K562 (cell line): ENCODE measurements around the gene TNFRSF6B. TPM values are rescaled to one million over a fixed set of nuclear protein-coding genes. Genes with fewer than 3 reads are reported as not detected.

Source experiments
- ATAC-seq: fragments of 200-7000 bp; cut with Tn5 transposase; 3 replicates; pipeline ENCODE4 v1.9.1; 2020; ENCODE audit warnings: moderate library complexity
- BruUV-seq: library from RNA; stranded (reverse); fragments of 400-500 nt; replicated peaks from 2 replicates; lab custom pipeline; 2021; lab: Mats Ljungman, UMichigan
- CTCF ChIA-PET: fragments of 300-600 bp; formaldehyde crosslinking; extraction: SDS; loops from one replicate; lab custom pipeline; 2021; ENCODE audit warnings: low intra/inter-chr PET ratio; lab: Yijun Ruan, JAX
- POLR2A ChIA-PET: fragments of 300-600, 350-650 bp; sonication (Branson Sonifier 250); formaldehyde crosslinking; extraction: SDS; loops from one replicate; lab custom pipeline; 2021; ENCODE audit warnings: antibody characterized with exemption, inconsistent platforms; lab: Yijun Ruan, JAX
- DNase-seq, 4 experiments: peaks; one replicate each; pipeline versions ENCODE4 v3.0.0 to v3.0.0-alpha.2; 2011 to 2018; ENCODE audit warnings: low spot score in 3 of 4, mixed read lengths in 3 of 4; ENCODE audit errors: extremely low read depth in 1 of 4
- FAIRE-seq: peaks from 2 replicates; lab custom pipeline; 2011; peaks lifted over from hg19 to GRCh38; lab: Jason Lieb, UNC
- H2AFZ ChIP-seq: 2 replicates; pipeline ENCODE4 v1.6.0; 2011; ENCODE audit warnings: low read depth, low read length, control low read depth, inconsistent platforms
- H3K27ac ChIP-seq: fragments of 200-600 bp; 3 replicates; pipeline ENCODE4 v1.8.0; 2011; ENCODE audit warnings: low read depth, mild to moderate bottlenecking, control low read depth, inconsistent platforms, low read length, moderate library complexity, mixed read lengths; ENCODE audit errors: extremely low read depth
- H3K27me3 ChIP-seq, 2 experiments: fragments of 300-600 bp in 1 of 2; 2 replicates in 1 of 2; 3 replicates in 1 of 2; pipeline versions ENCODE4 v1.6.0 to v1.8.0; 2011; ENCODE audit warnings: inconsistent platforms in 2 of 2, low read length in 2 of 2, mild to moderate bottlenecking in 1 of 2, mixed read lengths in 1 of 2, moderate library complexity in 1 of 2; ENCODE audit not compliant: control insufficient read depth in 2 of 2, insufficient read depth in 2 of 2
- H3K36me3 ChIP-seq: fragments of 300-600 bp; 3 replicates; pipeline ENCODE4 v1.8.0; 2011; ENCODE audit warnings: mild to moderate bottlenecking, low read length, inconsistent platforms; ENCODE audit not compliant: control insufficient read depth, insufficient read depth
- H3K4me1 ChIP-seq, 2 experiments: fragments of 200-600 bp in 1 of 2; replicated peaks in 1 of 2; 2 replicates in 1 of 2; 3 replicates in 1 of 2; pipeline versions ENCODE4 v1.5.1 to v1.8.0; 2011; ENCODE audit warnings: inconsistent platforms in 2 of 2, low read length in 2 of 2, mild to moderate bottlenecking in 1 of 2, mixed read lengths in 1 of 2, moderate library complexity in 1 of 2; ENCODE audit not compliant: control insufficient read depth in 2 of 2, insufficient read depth in 2 of 2
- H3K4me2 ChIP-seq: 2 replicates; pipeline ENCODE4 v1.6.1; 2011; ENCODE audit warnings: low read length, control low read depth, inconsistent platforms, mixed read lengths; ENCODE audit not compliant: insufficient read depth
- H3K4me3 ChIP-seq: fragments of 200-600 bp; sonication (generic), shearing (Covaris generic); 2 replicates; pipeline ENCODE4 v1.5.1; 2016; ENCODE audit warnings: control low read depth, inconsistent platforms
- H3K79me2 ChIP-seq: fragments of 200-600 bp; 3 replicates; pipeline ENCODE4 v1.8.0; 2011; ENCODE audit warnings: low read length, inconsistent platforms; ENCODE audit not compliant: control insufficient read depth, insufficient read depth
- H3K9ac ChIP-seq, 2 experiments: 2 replicates each; pipeline versions ENCODE4 v1.6.0 to v1.6.1; 2011; ENCODE audit warnings: low read depth in 2 of 2, low read length in 2 of 2, control low read depth in 1 of 2, inconsistent platforms in 1 of 2, mild to moderate bottlenecking in 1 of 2, mixed read lengths in 1 of 2; ENCODE audit not compliant: insufficient read depth in 1 of 2
- H3K9me1 ChIP-seq: one replicate; pipeline ENCODE4 v1.6.0; 2011; ENCODE audit warnings: inconsistent platforms, mild to moderate bottlenecking, low read length, moderate library complexity; ENCODE audit not compliant: control insufficient read depth, insufficient read depth
- H3K9me3 ChIP-seq: replicated peaks from 2 replicates; pipeline ENCODE4 v1.5.1; 2011; ENCODE audit warnings: low read depth, low read length, inconsistent platforms; ENCODE audit not compliant: control insufficient read depth, insufficient read depth
- H4K20me1 ChIP-seq: replicated peaks from 2 replicates; pipeline ENCODE4 v1.6.1; 2011; ENCODE audit warnings: low read length, inconsistent platforms, mixed read lengths; ENCODE audit not compliant: control insufficient read depth, insufficient read depth
- EP400 ChIP-seq: fragments of 450-650 bp; IDR thresholded peaks from 2 replicates; pipeline ENCODE4 v1.6.1; 2017; ENCODE audit warnings: antibody characterized with exemption, mild to moderate bottlenecking, moderate library complexity
- FOXA3 ChIP-seq, 2 experiments: fragments of 450-650 bp in 1 of 2; sonication (generic) in 1 of 2; formaldehyde crosslinking; IDR thresholded peaks in 1 of 2; conservative IDR thresholded peaks in 1 of 2; 2 replicates each; pipeline versions ENCODE4 v1.4.0 to v1.8.0; 2020 to 2022; ENCODE audit warnings: mild to moderate bottlenecking in 2 of 2, missing genetic modification reagents in 1 of 2
- KLF10 ChIP-seq: fragments of 250-450 bp; sonication (Bioruptor Pico); IDR thresholded peaks from 2 replicates; pipeline ENCODE4 v1.6.1; 2021; ENCODE audit warnings: matching md5 sums
- NCOR1 ChIP-seq: fragments of 450-650 bp; IDR thresholded peaks from 2 replicates; pipeline ENCODE4 v1.6.1; 2016; ENCODE audit warnings: mild to moderate bottlenecking, moderate library complexity
- PML ChIP-seq: IDR thresholded peaks from 2 replicates; pipeline ENCODE4 v1.6.1; 2012; ENCODE audit warnings: low read length, inconsistent platforms
- POLR2AphosphoS2 ChIP-seq: IDR thresholded peaks from 2 replicates; pipeline ENCODE4 v1.6.1; 2012; ENCODE audit warnings: low read length, improper control_type of control experiment
- POLR2G ChIP-seq: fragments of 200-400 bp; formaldehyde crosslinking; IDR thresholded peaks from 2 replicates; pipeline ENCODE4 v1.6.1; 2017; ENCODE audit warnings: low read depth, mild to moderate bottlenecking, antibody characterized with exemption, low read length, moderate library complexity
- SMARCB1 ChIP-seq: IDR thresholded peaks from 2 replicates; pipeline ENCODE4 v1.6.1; 2011; ENCODE audit warnings: improper control_type of control experiment, low read depth; ENCODE audit not compliant: insufficient read length
- WGBS: fragments of 100-300 bp; shearing (Covaris generic); methylation state at CpG from one replicate; pipeline ENCODE4 v1.1.6; 2016; ENCODE audit warnings: low coverage, mixed read lengths; ENCODE audit not compliant: insufficient coverage; ENCODE audit errors: missing lambda C conversion rate; 5-methylcytosine and 5-hydroxymethylcytosine counted together
- in situ Hi-C: fragments of 300-500 bp; cut with MboI; formaldehyde crosslinking; loops from 4 replicates; pipeline ENCODE4 v1.15.0; 2018; ENCODE audit warnings: inconsistent platforms, mixed read lengths
- intact Hi-C: fragments of 100-400 bp; cut with micrococcal nuclease; formaldehyde crosslinking; loops from 2 replicates; pipeline ENCODE4 v1.14.2; 2022
- polyA plus RNA-seq, 8 experiments: library from polyadenylated mRNA; depleted of rRNA in 4 of 8; stranded (reverse) in 5 of 8; unstranded in 3 of 8; fragments of >200 nt; fragmentation: Nextera tagmentation in 2 of 8; fragmentation: Illumina TruSeq in 1 of 8; extraction: Ambion mirVana in 2 of 8; extraction: Trizol in 1 of 8; gene quantifications; 2 replicates each; pipeline versions ENCODE4 v1.2.1 to v1.2.3, GENCODE V29; 2011 to 2014; ENCODE audit warnings: inconsistent platforms in 1 of 8, missing spikeins in 1 of 8
- total RNA-seq, 7 experiments: library from RNA; depleted of rRNA in 6 of 7; stranded (reverse); fragments of >200 nt in 6 of 7; fragmentation: Illumina TruSeq in 2 of 7; extraction: Trizol in 2 of 7; gene quantifications; 2 replicates each; pipeline versions ENCODE4 v1.2.1 to v1.2.3, GENCODE V29; 2011 to 2021; ENCODE audit warnings: low replicate concordance in 1 of 7
- TF ChIP-seq, protein P1 (sequence below): sonication (generic); formaldehyde crosslinking; IDR thresholded peaks from 2 replicates; pipeline ENCODE4 v1.8.1; 2022; ENCODE audit warnings: missing genetic modification reagents
- TF ChIP-seq, protein P2 (sequence below): fragments of 450-650 bp; formaldehyde crosslinking; conservative IDR thresholded peaks from 2 replicates; pipeline ENCODE4 v1.4.0; 2022; ENCODE audit warnings: mild to moderate bottlenecking, missing genetic modification characterization
- TF ChIP-seq, protein P3 (sequence below): fragments of 250-450 bp; sonication (Bioruptor Pico); IDR thresholded peaks from 2 replicates; pipeline ENCODE4 v1.8.0; 2022; ENCODE audit warnings: moderate library complexity, mild to moderate bottlenecking, inconsistent platforms
- TF ChIP-seq, protein P4 (sequence below): fragments of 450-650 bp; IDR thresholded peaks from one replicate; pipeline ENCODE4 v1.6.1; 2018; ENCODE audit warnings: mild to moderate bottlenecking, moderate library complexity; ENCODE audit not compliant: partially characterized antibody
- TF ChIP-seq, protein P5 (sequence below), 3 experiments: fragments of 200-800 bp in 1 of 3; sonication (Bioruptor generic) in 1 of 3; sonication (generic) in 1 of 3; formaldehyde crosslinking in 1 of 3; IDR thresholded peaks; 2 replicates each; pipeline versions ENCODE4 v1.6.1 to v1.8.0; 2016 to 2022; ENCODE audit warnings: mild to moderate bottlenecking in 2 of 3, missing compliant biosample characterization in 2 of 3, missing genetic modification characterization in 2 of 3, missing genetic modification reagents in 1 of 3

Gene TNFRSF6B
- total and polyA plus RNA-seq, 9 of the 15 experiments (the other 6 are each of a cell fraction or from before 2014, with no cell fraction given), result 0.10 to 3.5 (median 0.32) TPM; not detected in 6

DNA sequence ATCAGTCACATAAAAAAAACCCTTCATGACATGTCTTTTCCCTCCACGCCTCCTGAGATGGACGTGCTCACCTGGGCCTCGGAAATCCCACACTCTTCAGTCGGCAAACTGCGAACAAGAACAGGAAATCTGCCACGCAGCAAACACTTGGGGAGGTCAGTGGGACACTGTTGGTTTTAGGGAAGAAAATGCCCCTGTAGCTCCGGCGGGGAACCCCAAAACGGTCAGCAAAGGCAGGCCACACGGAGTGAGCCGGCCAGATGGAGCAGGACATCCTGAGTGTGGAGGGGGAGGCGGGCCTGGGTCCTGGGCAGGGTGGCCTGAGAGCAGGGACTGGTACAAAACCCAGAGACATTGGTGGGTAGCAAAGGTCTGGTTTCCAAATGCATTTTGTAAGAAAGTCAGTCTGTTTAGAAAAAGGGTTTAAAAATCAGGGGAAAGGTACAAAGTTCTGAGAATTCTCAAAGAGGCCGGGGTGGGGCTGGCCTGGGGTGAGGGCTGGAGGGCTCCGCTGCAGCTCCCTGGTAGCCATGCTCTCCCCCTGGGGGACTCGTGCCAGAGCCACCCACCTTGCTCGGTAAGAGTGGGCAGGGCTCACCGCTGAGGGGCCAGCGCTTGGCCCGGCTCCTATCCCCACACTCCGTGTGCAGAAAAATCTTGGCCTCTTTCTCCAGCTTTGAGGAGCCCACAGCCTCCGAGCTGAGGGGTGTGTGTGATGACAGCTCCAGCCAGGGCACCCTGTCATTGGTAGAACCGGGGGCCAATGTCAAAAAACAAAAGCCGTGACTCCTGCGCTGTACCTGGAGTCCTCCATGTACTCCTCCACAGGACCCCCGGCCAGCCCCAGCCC is 48.3 kb downstream of the TNFRSF6B start:
- no TSS peak for BruUV-seq
- in situ Hi-C loops, result no loop called here
- TF ChIP-seq, protein P1, sequence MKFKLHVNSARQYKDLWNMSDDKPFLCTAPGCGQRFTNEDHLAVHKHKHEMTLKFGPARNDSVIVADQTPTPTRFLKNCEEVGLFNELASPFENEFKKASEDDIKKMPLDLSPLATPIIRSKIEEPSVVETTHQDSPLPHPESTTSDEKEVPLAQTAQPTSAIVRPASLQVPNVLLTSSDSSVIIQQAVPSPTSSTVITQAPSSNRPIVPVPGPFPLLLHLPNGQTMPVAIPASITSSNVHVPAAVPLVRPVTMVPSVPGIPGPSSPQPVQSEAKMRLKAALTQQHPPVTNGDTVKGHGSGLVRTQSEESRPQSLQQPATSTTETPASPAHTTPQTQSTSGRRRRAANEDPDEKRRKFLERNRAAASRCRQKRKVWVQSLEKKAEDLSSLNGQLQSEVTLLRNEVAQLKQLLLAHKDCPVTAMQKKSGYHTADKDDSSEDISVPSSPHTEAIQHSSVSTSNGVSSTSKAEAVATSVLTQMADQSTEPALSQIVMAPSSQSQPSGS (CRISPR knock-in tag), result no peak
- TF ChIP-seq, protein P2, sequence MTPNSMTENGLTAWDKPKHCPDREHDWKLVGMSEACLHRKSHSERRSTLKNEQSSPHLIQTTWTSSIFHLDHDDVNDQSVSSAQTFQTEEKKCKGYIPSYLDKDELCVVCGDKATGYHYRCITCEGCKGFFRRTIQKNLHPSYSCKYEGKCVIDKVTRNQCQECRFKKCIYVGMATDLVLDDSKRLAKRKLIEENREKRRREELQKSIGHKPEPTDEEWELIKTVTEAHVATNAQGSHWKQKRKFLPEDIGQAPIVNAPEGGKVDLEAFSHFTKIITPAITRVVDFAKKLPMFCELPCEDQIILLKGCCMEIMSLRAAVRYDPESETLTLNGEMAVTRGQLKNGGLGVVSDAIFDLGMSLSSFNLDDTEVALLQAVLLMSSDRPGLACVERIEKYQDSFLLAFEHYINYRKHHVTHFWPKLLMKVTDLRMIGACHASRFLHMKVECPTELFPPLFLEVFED (CRISPR knock-in tag), result 0 out of 2 replicates have a peak, but pooled peaks have one; percentile 30
- TF ChIP-seq, protein P3, sequence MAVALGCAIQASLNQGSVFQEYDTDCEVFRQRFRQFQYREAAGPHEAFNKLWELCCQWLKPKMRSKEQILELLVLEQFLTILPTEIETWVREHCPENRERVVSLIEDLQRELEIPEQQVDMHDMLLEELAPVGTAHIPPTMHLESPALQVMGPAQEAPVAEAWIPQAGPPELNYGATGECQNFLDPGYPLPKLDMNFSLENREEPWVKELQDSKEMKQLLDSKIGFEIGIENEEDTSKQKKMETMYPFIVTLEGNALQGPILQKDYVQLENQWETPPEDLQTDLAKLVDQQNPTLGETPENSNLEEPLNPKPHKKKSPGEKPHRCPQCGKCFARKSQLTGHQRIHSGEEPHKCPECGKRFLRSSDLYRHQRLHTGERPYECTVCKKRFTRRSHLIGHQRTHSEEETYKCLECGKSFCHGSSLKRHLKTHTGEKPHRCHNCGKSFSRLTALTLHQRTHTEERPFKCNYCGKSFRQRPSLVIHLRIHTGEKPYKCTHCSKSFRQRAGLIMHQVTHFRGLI (CRISPR knock-in tag), result no peak
- TF ChIP-seq, protein P4, sequence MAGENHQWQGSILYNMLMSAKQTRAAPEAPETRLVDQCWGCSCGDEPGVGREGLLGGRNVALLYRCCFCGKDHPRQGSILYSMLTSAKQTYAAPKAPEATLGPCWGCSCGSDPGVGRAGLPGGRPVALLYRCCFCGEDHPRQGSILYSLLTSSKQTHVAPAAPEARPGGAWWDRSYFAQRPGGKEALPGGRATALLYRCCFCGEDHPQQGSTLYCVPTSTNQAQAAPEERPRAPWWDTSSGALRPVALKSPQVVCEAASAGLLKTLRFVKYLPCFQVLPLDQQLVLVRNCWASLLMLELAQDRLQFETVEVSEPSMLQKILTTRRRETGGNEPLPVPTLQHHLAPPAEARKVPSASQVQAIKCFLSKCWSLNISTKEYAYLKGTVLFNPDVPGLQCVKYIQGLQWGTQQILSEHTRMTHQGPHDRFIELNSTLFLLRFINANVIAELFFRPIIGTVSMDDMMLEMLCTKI, result no peak
- no peak for TF ChIP-seq KLF10 (CRISPR knock-in tag)
- TF ChIP-seq SMARCB1, result no peak
- TF ChIP-seq PML, result no peak; the same call in 1 of the 2 replicates
- no peak for TF ChIP-seq FOXA3 (CRISPR knock-in tag; conservative IDR thresholded peaks at IDR 0.05 in 1 of 2, IDR thresholded peaks at IDR 0.05 in 1 of 2)
- no peak for TF ChIP-seq EP400
- TF ChIP-seq, protein P5, sequence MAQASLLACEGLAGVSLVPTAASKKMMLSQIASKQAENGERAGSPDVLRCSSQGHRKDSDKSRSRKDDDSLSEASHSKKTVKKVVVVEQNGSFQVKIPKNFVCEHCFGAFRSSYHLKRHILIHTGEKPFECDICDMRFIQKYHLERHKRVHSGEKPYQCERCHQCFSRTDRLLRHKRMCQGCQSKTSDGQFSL (CRISPR knock-in tag; IDR thresholded peaks at IDR 0.05), result no peak
- TF ChIP-seq, protein P5 (tag; IDR thresholded peaks at IDR 0.05), result no peak
- no peak for TF ChIP-seq NCOR1
- TF ChIP-seq POLR2G, result peak; percentile 63
- TF ChIP-seq POLR2AphosphoS2, result peak; percentile 48; the same call in 1 of the 2 replicates
- H3K9me3 ChIP-seq, result no peaks in the 10 kb centered on the region
- POLR2A ChIA-PET, result interaction anchor here (0.6 to 2.2 kb wide), 4 partner anchors 11 to 47 kb away, joined by 3 to 7 read pairs (median 4); partner anchors contain the start of genes ARFRP1 and ZGPAT
- peaks cover 16% of the 10 kb centered on the region for H3K79me2 ChIP-seq
- H3K9me1 ChIP-seq, result no peaks in the 10 kb centered on the region
- peaks cover 8 to 74% of the 10 kb centered on the region in 2 experiments for H3K4me1 ChIP-seq
- intact Hi-C loops, result no loop called here
- FAIRE-seq (no peak), DNase-seq (no peak), ATAC-seq (no peak)
- H3K4me3 ChIP-seq, result no peak overlapping the region
- H4K20me1 ChIP-seq, result no peaks in the 10 kb centered on the region; the same call in 1 of the 2 replicates
- H3K36me3 ChIP-seq, result peaks cover 31% of the 10 kb centered on the region; the same call in 1 of the 3 replicates
- no peak overlapping the region for H2AFZ ChIP-seq
- no peak overlapping the region for H3K4me2 ChIP-seq
- H3K9ac ChIP-seq, result peak overlapping the region in 1 of 2 experiments; percentile 48; a peak in 2 of 4 replicates
- 64% methylated on average over 17 of the region's 25 CpGs for WGBS
- CTCF ChIA-PET, result no interaction called here
- H3K27ac ChIP-seq, result no peak overlapping the region
- H3K27me3 ChIP-seq, result no peaks in the 10 kb centered on the region
